ENCODE results near the gene AVEN. TPM values are rescaled to one million over a fixed set of nuclear protein-coding genes. Genes with fewer than 3 reads are reported as not detected.

The AVEN gene
- total and polyA plus RNA-seq, 10 donors: 5.0 to 14.1 (median 8.8) TPM

DNA sequence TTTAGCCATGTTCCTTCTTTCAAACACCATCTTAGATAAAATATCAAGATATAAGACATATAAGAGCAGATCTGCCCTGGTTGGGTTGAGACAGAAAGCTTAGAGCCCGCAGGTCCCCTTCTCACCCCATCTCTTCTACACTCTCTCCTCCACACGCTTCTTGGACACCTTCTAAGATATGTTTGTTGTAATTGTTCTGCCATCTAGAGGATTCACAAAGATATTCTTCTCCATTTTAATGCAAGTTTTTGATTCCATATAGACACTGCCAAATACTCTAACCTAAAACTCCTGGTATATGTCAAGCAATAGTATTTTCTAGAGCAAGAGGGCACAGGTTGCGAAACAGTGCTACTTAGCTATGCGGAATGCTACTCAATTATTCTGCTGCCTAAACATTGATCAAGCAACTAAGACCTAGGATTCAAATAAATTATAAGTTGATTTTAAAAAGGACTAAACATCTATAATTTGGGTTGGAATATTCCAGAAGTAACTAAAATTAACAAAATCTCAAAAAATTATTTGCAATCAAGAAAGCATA lies 63.9 kb downstream of the AVEN start:
- H3K4me1 ChIP-seq: no peaks in the 10 kb centered on the region
- whole genome bisulfite sequencing, 5 donors: 87 to 93% (median 92%) methylated on average over 4 of the region's 4 CpGs

DNA sequence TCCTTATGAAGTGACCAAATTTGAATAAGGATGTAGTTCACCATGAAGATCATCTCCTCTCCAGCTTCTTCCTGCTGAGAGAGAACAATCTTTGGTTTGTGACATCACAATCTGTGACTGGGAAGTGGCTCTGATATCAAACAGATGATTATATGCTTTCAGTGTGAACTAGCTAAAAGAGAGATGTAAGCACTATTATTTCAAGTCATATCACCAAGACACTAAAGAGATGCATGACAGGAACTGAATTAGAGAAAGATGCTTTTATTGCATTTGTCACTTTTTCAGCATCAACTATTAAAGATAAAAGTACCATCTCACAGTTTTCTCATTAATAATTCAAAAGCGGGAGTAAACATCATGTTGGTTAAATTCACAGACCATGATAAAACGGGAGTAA lies 67.2 kb downstream of the AVEN start:
- Histone ChIP-seq H3K4me3 (no peak overlapping the region), H3K4me1 (no peaks in the 10 kb centered on the region), H3K9me3 (no peaks in the 10 kb centered on the region), H3K27me3 (replicated peaks in 1 of 7) (no peaks in the 10 kb centered on the region), H3K27ac (no peak overlapping the region), H3K36me3 (no peaks in the 10 kb centered on the region)
- intact Hi-C loops (cut with DNase I; ENCODE audit: low total_unique reads): no loop called here
- TF ChIP-seq POLR2A (IDR thresholded peaks at IDR 0.05): no peak
- no peak for DNase-seq
- 86 to 98% (median 94%) methylated on average over 2 of the region's 2 CpGs for WGBS, 5 donors

More for the DNA sequence above, 63.9 kb downstream of the AVEN start:
- no peaks in the 10 kb centered on the region for H3K36me3 ChIP-seq
- no peak for DNase-seq
- H3K4me3 ChIP-seq: no peak overlapping the region
- no peaks in the 10 kb centered on the region for H3K9me3 ChIP-seq
- no peaks in the 10 kb centered on the region for H3K27me3 ChIP-seq (replicated peaks in 1 of 7)
- H3K27ac ChIP-seq: no peak overlapping the region
- intact Hi-C loops (cut with DNase I; ENCODE audit: low total_unique reads): no loop called here
- no peak for TF ChIP-seq POLR2A (IDR thresholded peaks at IDR 0.05)
- TF ChIP-seq, protein P1, sequence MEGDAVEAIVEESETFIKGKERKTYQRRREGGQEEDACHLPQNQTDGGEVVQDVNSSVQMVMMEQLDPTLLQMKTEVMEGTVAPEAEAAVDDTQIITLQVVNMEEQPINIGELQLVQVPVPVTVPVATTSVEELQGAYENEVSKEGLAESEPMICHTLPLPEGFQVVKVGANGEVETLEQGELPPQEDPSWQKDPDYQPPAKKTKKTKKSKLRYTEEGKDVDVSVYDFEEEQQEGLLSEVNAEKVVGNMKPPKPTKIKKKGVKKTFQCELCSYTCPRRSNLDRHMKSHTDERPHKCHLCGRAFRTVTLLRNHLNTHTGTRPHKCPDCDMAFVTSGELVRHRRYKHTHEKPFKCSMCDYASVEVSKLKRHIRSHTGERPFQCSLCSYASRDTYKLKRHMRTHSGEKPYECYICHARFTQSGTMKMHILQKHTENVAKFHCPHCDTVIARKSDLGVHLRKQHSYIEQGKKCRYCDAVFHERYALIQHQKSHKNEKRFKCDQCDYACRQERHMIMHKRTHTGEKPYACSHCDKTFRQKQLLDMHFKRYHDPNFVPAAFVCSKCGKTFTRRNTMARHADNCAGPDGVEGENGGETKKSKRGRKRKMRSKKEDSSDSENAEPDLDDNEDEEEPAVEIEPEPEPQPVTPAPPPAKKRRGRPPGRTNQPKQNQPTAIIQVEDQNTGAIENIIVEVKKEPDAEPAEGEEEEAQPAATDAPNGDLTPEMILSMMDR (IDR thresholded peaks at IDR 0.05 in 8 of 11, conservative IDR thresholded peaks at IDR 0.05 in 3 of 11): no peak
- no peak for TF ChIP-seq POLR2AphosphoS5 (IDR thresholded peaks at IDR 0.05)

DNA sequence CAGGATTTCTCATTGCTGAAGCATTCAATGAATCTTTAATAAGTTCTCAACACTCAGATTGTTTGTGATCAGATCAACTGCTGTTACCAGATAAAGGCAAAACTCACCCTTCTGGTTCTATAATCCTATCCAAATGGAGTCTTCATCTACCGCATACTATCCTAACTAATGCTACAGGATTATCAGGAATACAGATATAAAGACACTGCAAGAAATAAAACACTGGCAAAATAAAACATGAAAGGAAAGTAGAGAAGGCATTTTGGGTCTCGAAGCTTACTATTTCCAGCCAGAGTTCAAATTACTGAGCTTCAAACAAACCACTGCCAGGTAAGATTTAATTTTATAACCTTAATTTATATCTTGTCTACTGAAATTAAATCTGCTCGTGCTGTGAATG lies 70.2 kb downstream of the AVEN start:
- no peaks in the 10 kb centered on the region for H3K36me3 ChIP-seq
- no peaks in the 10 kb centered on the region for H3K9me3 ChIP-seq
- WGBS, 5 donors: 89 to 93% (median 91%) methylated on average over 3 of the region's 3 CpGs
- TF ChIP-seq, protein P1 (IDR thresholded peaks at IDR 0.05 in 8 of 11, conservative IDR thresholded peaks at IDR 0.05 in 3 of 11): no peak
- H3K27ac ChIP-seq: no peak overlapping the region
- intact Hi-C loops (cut with DNase I; ENCODE audit: low total_unique reads): no loop called here
- DNase-seq: no peak
- H3K27me3 ChIP-seq (replicated peaks in 1 of 7): no peaks in the 10 kb centered on the region
- H3K4me3 ChIP-seq: no peak overlapping the region
- no peaks in the 10 kb centered on the region for H3K4me1 ChIP-seq

DNA sequence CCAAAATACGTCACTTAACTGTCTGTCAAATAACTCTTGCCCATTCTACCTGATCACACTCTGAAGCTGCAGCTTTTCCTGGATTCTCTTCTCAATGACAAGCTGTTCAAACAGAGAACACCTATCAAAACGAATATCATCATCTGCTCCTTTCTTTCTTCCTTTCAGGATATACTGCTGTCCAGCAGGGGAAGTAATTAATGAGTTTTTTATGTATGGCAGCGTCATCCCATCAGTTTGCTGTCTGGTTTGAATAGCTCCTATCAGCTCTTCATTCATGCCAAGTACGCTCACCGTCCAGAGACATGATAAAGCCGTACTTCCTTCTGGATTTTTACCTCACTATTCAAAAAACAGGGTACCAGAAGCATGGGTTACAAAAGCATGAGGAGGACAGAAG lies 70.8 kb downstream of the AVEN start, which contains the start of gene CHRM5:
CHRM5 (plus strand) TSS at position 274 of the 400 bp plus-strand sequence. CDS start 94,221 bp downstream, outside the sequence.
- intact Hi-C loops (cut with DNase I; ENCODE audit: low total_unique reads): no loop called here
- Histone ChIP-seq H3K36me3 (no peaks in the 10 kb centered on the region), H3K4me1 (no peaks in the 10 kb centered on the region), H3K27me3 (replicated peaks in 1 of 7) (no peaks in the 10 kb centered on the region), H3K9me3 (no peaks in the 10 kb centered on the region), H3K4me3 (no peak within 1 kb of the TSS), H3K27ac (no peak within 1 kb of the TSS)
- WGBS, 5 donors: 69 to 84% (median 79%) methylated on average over 6 of the region's 6 CpGs
- TF ChIP-seq, protein P1 (IDR thresholded peaks at IDR 0.05 in 8 of 11, conservative IDR thresholded peaks at IDR 0.05 in 3 of 11): no peak
- TF ChIP-seq POLR2AphosphoS5 (IDR thresholded peaks at IDR 0.05) (no peak), POLR2A (IDR thresholded peaks at IDR 0.05) (no peak)
- DNase-seq: no peak

DNA sequence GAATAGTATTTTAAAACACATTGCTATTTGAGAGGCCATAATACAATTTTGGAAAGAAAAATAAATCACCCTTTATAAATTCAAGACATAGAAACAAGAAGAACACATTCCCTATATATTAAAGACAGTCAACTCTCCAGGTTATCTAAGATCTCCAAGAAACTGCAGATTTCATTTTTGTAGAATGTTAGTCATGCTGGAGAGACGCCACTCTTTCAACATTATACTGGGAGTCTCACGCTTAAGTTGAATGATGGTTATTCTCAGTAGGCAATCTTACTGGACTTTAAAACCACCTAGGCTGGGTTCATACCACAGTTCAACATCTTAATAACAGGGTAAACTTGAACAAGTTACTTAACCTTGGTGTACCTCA lies 74.4 kb downstream of the AVEN start:
- WGBS, 5 donors: 95 to 99% (median 96%) methylated on average over 2 of the region's 2 CpGs
- no peak for TF ChIP-seq POLR2AphosphoS5 (IDR thresholded peaks at IDR 0.05)
- no peak overlapping the region for H3K27ac ChIP-seq
- H3K27me3 ChIP-seq (replicated peaks in 1 of 7): no peaks in the 10 kb centered on the region
- no peaks in the 10 kb centered on the region for H3K9me3 ChIP-seq
- no peaks in the 10 kb centered on the region for H3K4me1 ChIP-seq
- no peaks in the 10 kb centered on the region for H3K36me3 ChIP-seq
- no peak for DNase-seq
- intact Hi-C loops (cut with DNase I; ENCODE audit: low total_unique reads): no loop called here
- H3K4me3 ChIP-seq: no peak overlapping the region

Data from spleen (tissue), 11 donors.